ENCODE results near the gene IDNK. TPM values are rescaled to one million over a fixed set of nuclear protein-coding genes. Genes with fewer than 3 reads are reported as not detected.

The IDNK gene
- total RNA-seq, 1 experiment from 2014 or later = 3.3 TPM

DNA sequence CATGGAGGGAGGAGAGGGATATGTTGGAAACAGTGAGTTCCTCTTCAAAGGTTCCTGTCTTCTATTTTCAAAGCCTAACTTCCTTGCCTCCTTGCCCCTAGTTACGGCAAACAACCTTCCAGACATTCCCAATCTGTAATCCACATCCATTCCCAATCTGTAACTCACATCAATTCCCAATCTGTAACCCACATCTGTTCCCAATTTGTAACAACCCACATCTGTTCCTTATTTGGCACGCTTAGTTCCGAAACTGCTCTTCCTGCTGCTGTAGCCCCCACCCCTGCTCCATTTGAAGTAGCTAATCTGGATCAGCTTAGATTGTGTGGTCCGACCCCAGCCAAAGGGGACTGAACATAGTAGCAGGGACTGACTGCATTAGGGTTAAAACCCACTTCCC, 23.9 kb upstream of the IDNK start:
- Histone ChIP-seq H4K20me1 (ENCODE audit: insufficient read depth) (no peaks in the 10 kb centered on the region), H2AFZ (ENCODE audit: low read depth, low read length, poor library complexity, severe bottlenecking) (no peak overlapping the region), H3K4me3 (replicated peaks in 1 of 2; ENCODE audit: low read depth in 1 of 2, low read length in 2 of 2) (no peak overlapping the region), H3K79me2 (ENCODE audit: insufficient read depth, low read length) (no peaks in the 10 kb centered on the region), H3K27me3 (ENCODE audit: insufficient read depth, low read length) (no peaks in the 10 kb centered on the region), H3K9me2 (ENCODE audit: insufficient read depth) (no peaks in the 10 kb centered on the region), H3K27ac (ENCODE audit: low read depth, low read length) (no peak overlapping the region), H3K4me2 (ENCODE audit: low read length) (no peak overlapping the region), H3K36me3 (ENCODE audit: control insufficient read depth in 1 of 2, insufficient read depth in 2 of 2, low read length in 2 of 2) (no peaks in the 10 kb centered on the region), H3K9me3 (ENCODE audit: control insufficient read depth in 1 of 2, insufficient read depth in 1 of 2, low read depth in 1 of 2, low read length in 2 of 2) (no peaks in the 10 kb centered on the region), H3K4me1 (ENCODE audit: control insufficient read depth in 1 of 2, insufficient read depth in 2 of 2, low read length in 2 of 2) (no peaks in the 10 kb centered on the region), H3K9ac (ENCODE audit: low read length) (no peak overlapping the region)
- ATAC-seq = no peak
- no TSS peak for BruUV-seq (replicated peaks)
- POLR2A ChIA-PET = no interaction called here
- CTCF ChIA-PET = interaction anchor here (0.5 kb wide), 1 partner anchor 13 kb away, joined by 3 read pairs; no protein-coding TSS in a partner anchor
- no peak for TF ChIP-seq YY1 (IDR thresholded peaks at IDR 0.05; ENCODE audit: extremely low read depth, insufficient replicate concordance, low read depth, low read length)
- TF ChIP-seq FOSL1 (IDR thresholded peaks at IDR 0.05; ENCODE audit: low read depth) = no peak
- no peak for TF ChIP-seq SIN3A (IDR thresholded peaks at IDR 0.05; ENCODE audit: low read depth)
- no peak for TF ChIP-seq EZH2 (IDR thresholded peaks at IDR 0.05)
- TF ChIP-seq, protein P1, sequence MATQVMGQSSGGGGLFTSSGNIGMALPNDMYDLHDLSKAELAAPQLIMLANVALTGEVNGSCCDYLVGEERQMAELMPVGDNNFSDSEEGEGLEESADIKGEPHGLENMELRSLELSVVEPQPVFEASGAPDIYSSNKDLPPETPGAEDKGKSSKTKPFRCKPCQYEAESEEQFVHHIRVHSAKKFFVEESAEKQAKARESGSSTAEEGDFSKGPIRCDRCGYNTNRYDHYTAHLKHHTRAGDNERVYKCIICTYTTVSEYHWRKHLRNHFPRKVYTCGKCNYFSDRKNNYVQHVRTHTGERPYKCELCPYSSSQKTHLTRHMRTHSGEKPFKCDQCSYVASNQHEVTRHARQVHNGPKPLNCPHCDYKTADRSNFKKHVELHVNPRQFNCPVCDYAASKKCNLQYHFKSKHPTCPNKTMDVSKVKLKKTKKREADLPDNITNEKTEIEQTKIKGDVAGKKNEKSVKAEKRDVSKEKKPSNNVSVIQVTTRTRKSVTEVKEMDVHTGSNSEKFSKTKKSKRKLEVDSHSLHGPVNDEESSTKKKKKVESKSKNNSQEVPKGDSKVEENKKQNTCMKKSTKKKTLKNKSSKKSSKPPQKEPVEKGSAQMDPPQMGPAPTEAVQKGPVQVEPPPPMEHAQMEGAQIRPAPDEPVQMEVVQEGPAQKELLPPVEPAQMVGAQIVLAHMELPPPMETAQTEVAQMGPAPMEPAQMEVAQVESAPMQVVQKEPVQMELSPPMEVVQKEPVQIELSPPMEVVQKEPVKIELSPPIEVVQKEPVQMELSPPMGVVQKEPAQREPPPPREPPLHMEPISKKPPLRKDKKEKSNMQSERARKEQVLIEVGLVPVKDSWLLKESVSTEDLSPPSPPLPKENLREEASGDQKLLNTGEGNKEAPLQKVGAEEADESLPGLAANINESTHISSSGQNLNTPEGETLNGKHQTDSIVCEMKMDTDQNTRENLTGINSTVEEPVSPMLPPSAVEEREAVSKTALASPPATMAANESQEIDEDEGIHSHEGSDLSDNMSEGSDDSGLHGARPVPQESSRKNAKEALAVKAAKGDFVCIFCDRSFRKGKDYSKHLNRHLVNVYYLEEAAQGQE (IDR thresholded peaks at IDR 0.05; ENCODE audit: low read depth) = no peak
- no peak for TF ChIP-seq JUND (IDR thresholded peaks at IDR 0.05)
- TF ChIP-seq SRF (IDR thresholded peaks at IDR 0.05; ENCODE audit: low read depth) = no peak
- no peak for TF ChIP-seq TCF7L2 (IDR thresholded peaks at IDR 0.05; ENCODE audit: borderline replicate concordance, extremely low read depth, insufficient read depth, insufficient read length)
- no peak for TF ChIP-seq CBX3 (IDR thresholded peaks at IDR 0.05; ENCODE audit: low read depth)
- TF ChIP-seq, protein P2, sequence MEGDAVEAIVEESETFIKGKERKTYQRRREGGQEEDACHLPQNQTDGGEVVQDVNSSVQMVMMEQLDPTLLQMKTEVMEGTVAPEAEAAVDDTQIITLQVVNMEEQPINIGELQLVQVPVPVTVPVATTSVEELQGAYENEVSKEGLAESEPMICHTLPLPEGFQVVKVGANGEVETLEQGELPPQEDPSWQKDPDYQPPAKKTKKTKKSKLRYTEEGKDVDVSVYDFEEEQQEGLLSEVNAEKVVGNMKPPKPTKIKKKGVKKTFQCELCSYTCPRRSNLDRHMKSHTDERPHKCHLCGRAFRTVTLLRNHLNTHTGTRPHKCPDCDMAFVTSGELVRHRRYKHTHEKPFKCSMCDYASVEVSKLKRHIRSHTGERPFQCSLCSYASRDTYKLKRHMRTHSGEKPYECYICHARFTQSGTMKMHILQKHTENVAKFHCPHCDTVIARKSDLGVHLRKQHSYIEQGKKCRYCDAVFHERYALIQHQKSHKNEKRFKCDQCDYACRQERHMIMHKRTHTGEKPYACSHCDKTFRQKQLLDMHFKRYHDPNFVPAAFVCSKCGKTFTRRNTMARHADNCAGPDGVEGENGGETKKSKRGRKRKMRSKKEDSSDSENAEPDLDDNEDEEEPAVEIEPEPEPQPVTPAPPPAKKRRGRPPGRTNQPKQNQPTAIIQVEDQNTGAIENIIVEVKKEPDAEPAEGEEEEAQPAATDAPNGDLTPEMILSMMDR (IDR thresholded peaks at IDR 0.05 in 2 of 3, conservative IDR thresholded peaks at IDR 0.05 in 1 of 3; ENCODE audit: borderline replicate concordance in 1 of 3, insufficient read depth in 1 of 3, low read depth in 2 of 3, low read length in 2 of 3) = no peak
- TF ChIP-seq, protein P3, sequence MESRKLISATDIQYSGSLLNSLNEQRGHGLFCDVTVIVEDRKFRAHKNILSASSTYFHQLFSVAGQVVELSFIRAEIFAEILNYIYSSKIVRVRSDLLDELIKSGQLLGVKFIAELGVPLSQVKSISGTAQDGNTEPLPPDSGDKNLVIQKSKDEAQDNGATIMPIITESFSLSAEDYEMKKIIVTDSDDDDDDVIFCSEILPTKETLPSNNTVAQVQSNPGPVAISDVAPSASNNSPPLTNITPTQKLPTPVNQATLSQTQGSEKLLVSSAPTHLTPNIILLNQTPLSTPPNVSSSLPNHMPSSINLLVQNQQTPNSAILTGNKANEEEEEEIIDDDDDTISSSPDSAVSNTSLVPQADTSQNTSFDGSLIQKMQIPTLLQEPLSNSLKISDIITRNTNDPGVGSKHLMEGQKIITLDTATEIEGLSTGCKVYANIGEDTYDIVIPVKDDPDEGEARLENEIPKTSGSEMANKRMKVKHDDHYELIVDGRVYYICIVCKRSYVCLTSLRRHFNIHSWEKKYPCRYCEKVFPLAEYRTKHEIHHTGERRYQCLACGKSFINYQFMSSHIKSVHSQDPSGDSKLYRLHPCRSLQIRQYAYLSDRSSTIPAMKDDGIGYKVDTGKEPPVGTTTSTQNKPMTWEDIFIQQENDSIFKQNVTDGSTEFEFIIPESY (IDR thresholded peaks at IDR 0.05; ENCODE audit: extremely low read depth, insufficient replicate concordance, low read length) = no peak
- TF ChIP-seq EZH2phosphoT487 (IDR thresholded peaks at IDR 0.05; ENCODE audit: borderline replicate concordance) = no peak
- RAD21 ChIA-PET (ENCODE audit: low non-redundant PET in 1 of 2, low total read pairs in 2 of 2, uncharacterized antibody in 2 of 2, unreplicated experiment in 2 of 2) = no interaction called here
- intact Hi-C loops (cut with micrococcal nuclease) = no loop called here
- DNase-seq (ENCODE audit: low read depth, low spot score) = no peak

Measured in HCT116 (cell line).